Activated CD4-positive, CD25-positive, alpha-beta regulatory T cell treated with anti-CD3 and anti-CD28 coated beads, Interleukin-2, amount 50 U/mL, for 72 hours (primary cell): Measurements from ENCODE around the gene HPSE2.

ENCODE experiments used
- DNase-seq: peaks from one replicate; pipeline ENCODE4 v3.0.0; 2021

HPSE2 gene

DNA sequence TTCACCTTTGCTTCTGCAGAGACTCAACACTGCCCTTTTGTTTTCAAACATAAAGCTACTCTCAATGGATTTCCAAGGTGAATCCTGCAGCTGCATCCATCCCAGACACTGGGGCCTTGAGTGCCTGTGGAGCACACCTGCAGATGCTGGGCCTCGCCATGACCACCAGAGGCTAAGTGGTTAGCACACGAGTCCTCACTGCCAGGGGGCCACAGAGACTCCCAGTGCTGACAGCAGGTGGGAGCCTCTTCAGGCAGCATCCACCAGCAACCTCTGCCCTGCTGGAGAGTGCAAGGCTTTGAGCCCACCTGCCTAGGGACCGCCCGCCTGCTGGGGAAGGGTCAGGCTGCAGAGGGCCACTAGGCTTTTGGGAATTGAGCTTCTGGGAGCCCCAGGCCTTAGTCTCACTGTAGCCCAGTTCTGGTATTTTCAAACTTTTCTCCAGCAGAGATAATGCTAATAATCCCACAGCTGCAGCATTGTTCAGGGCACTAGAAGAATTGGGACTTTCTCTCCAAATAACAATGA is 779.5 kb downstream of the HPSE2 start:
- DNase-seq = no peak

DNA sequence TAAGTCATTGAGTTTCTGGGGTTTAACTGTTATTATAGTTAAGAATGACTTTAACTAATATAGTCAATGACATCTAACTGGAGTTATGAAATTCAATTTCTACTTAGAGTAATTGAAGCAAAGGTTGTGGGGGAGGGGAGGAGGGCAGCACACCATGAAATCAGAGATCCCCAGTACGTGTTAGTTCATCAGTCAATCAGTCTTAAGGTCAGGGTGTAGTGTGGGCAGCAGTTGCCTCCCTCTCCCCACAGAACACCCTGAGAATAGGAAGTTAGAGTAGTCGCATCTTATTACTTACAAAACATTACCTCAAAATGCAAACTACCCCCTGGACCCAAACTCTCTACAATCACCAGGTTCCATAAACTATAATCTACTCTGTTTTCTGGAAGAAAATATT is 781.9 kb downstream of the HPSE2 start:
- DNase-seq = no peak

DNA sequence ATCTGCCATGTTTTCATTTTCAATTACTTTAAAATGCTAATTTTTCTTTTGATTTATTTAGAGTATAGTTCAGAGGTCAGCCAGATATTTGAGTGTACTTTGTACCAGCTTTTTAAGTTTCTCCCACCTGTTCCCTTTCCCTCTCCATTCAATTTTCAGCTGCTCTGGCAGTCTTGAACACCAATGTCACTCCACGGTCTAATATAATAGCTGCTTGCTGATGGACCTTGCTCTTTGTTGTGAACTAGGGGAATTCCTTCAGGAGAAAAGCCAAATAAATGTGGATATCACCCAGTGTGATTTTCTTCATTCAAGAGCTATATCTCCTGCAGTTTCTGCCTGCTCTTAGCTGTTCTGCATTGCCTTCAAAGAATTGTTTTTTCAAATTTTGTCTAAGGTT is 785.0 kb downstream of the HPSE2 start:
- no peak for DNase-seq

DNA sequence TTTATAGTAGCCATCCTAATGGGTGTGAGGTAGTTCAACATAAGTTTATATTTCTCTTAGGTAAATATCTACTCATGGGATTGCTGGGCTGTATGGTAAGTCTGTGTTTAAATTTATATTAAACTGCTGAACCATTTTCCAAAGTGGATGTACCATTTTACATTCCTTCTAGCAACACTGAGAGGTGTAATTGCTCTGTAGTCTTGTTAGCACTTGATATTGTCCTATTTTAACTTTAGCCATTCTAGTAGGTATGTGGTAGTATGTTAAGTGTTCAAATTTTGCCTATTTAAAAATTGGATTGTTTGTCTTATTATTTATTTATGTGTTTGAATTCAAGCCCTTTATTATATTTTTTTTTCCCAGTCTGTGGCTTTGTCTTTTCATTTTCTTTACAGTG is 786.4 kb downstream of the HPSE2 start:
- DNase-seq = no peak

DNA sequence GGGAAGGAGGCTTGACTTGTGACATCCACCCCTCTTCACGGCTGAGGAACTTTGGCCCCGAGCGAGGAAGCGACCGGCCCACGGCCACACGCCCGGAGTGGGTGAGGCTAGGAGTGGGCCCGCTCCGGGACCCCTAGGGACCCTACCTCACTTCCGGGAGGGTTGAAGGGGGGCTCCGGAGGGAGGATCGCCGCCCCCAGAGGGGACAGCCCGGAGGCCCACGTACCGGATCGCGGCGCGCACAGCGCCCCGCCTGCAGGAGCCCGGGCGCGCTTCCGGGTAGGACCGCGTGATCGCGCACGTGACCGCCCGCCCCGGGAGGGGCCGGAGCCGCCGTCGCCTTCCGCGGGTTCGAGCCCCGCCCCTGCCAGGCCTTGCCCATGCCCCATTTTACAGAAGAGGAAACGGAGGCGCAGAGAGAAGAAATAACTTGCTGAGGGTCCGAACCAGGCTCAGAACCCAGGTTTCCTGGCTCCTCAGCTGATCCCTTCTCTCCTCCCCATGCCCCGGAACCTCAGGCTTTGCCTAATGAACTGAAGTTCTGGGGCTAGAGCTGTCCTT is 788.9 kb downstream of the HPSE2 start, which contains the start of gene HPS1:
HPS1 (minus strand) TSS at position 275 of the 561 bp plus-strand sequence. CDS start 3,695 bp downstream, outside the sequence.
- DNase-seq = peak; percentile 89

DNA sequence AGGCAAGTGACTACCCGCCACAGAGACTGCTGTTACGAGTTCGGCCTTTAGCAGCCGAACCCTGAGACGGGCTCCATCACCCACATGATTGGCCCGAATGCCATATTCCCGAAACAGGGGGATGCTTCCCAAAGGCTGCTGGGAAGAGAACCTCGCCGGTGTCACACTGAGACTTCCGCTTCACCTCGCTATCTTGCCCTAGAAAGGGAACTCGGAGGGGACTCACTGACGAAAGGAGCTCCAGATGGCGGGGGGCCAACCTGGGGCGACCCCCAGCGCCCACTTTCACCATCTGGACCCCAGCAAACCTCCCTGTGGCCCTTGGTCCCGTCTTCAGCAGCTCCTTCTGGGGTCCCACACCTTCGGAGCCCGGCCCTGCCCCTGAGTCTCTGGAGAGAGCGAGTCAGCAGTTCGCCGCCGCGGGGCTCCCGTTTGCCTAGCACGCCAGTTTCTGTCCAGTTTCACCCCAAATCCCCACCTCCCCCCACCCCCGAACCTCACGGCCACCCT is 789.4 kb downstream of the HPSE2 start:
- no peak for DNase-seq

DNA sequence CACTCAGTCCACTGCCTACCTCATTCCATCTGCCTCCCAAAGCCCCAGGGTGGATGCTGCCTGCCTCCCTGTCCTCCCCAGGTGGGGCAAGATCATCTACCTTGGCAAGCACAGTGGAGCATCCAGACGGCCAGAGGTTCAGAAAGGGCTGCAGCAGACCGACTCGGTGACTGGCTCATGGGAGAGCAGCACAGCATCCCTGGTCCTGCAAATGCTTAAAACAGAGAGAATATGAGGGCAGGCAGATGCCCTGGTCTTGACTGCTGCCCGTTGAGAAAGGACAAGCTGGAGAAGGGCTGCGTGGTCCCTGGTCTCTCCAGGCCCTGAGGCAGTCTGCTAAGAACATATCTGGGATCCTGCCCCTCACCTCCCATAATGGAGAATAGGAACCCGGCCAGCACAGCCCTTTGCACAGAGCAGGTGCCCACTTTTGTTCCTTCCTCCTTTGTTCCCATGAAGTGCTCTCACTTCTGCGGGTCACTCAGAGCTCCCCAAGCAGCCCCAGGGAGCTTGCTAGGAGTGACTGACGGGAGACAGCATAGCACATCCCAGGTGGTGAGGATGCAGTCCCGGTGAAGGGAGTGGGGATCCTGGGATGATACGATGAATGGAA is 790.3 kb downstream of the HPSE2 start:
- no peak for DNase-seq

DNA sequence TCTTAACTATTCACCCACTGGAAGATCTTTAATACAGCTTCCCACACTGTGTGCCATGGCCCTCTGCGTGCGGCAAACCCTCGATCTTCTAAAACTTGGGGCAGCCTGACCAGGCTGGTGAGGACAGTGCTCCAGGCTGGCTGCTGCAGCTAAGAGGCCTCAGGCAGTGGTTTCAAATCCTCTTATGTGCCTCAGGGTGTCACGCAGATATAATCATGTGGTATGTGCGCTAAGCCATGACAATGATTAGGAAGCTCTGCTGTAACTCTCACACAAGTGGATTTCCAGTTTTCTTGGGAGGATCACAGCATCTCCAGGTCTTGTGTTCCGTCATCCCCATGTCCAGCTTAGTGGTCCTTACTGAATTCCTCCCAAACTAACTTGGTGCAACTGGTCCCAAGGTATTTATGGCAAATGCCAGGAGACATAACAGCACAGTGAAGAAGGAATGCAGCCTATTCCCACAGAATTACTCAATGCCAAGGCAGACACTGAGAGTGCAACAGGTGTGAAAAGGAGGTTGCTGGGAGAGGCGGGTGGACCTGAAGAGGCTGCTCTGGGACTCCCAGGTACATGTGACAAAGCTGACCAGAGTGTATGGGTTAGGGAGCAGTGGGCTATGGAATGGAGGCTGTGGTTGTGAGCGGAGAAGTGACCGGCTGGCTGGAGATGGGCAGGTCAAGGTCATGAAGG is 791.2 kb downstream of the HPSE2 start:
- no peak for DNase-seq

DNA sequence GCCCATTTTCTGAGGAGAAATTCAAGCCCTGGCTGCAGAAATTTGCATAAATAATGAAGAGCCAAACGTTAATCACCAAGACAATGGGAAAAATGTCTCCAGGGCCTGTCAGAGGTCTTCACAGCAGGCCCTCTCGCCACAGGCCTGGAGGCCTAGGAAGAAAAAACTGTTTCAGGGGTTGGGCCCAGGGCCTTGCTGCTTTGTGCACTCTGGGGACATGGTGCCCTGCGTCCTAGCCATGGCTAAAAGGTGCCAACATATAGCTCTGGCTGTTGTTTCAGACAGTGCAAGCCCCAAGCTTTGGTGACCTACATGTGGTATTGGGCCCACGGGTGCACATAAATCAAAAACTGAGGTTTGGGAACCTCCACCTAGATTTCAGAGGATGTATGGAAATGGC is 796.9 kb downstream of the HPSE2 start:
- no peak for DNase-seq

DNA sequence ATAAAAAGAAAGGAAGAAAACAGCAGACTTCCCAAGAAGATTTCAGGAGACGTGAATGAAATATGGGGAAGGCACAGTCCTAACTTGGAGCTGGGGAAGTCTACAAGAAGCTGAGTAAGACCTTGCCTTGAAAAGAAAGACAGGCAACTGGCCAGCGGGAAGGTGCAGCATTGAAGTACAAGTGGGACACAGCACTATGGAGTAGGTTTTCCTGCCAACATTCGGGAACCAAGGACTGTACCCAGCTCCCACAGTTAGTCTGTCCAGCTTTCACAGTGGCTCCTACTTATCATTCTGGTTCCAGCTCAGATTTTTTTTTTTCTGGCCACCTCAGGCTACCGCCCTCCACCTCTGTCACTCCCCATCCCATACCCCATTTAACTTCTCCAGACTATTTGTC is 798.9 kb downstream of the HPSE2 start:
- no peak for DNase-seq

DNA sequence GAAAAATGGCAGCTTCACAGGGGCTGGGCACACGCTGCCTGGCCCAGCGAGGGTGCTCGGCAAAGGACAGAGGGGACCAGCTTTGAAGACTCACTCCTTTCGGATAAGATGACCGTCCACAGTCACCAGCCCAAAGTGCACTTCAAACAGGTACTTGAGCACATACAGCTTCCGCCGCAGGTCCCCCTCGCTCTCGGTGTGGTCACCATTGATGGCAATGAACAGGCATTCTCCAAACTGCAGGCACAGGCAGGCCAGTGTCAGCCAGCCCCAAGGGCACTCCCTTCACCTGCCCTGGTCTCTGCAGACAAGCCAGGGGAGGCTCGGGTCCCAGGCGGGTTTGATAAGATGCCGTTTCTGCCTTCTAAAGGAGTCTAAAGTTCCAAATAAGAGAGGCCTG is 800.5 kb downstream of the HPSE2 start:
- no peak for DNase-seq

DNA sequence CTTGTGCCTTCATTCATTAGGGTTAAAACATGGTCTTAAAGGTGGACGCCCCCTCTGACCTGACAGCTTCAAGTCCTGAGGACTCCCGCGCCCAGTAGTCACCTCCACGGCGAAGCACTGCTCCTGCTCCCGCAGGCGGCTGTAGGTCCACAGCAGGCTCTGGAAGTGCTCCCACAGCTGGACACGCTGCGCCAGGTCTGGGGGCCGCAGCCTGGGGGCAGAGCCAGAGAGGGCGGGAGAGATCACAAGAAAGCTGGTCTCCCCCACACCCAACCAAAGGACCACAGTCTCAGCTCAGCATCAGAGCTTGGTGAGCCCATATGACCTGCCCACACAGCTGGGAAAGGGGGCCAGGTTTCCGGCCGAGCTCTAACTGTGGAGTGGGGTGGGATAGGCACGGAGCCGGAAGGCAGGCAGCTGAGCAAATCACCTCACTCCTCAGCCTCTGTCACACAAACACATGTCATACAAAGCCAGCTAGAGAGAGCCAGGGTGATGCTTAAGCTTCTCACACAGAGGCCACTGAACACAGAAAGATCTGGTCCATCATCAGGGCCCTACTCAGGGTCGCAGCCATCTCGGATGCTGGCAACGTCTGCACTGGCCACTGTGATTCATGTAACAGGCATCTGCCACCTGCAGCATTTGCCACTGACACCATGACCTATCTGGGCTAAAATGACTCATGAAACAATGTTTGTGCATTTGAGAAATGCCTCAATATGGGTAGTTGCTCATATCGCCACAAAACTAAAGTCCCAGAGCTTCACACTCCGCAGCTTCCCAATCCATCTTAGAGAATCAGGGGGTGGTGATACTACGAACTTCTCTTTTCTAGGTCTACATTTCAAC is 801.5 kb downstream of the HPSE2 start:
- DNase-seq = no peak

DNA sequence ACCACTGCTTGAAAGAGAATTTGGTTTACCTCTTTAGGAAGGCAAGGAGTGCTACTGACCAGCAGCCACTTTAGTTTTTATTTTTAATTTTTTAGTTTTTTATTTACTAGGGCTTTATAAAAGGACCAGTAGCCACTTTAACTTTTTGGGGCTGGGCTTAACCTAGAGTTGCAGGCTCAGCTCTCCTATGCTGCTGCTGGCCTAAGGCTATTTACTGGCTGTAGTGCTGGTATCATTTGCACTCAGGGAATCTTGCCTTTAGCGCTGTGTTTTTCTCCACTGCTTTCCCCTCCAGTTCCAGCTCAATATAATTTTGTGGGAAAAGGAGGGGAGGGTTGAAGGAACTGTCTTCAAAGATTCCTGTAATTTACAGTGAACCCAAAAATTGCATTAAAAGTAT is 802.3 kb downstream of the HPSE2 start:
- DNase-seq = no peak

DNA sequence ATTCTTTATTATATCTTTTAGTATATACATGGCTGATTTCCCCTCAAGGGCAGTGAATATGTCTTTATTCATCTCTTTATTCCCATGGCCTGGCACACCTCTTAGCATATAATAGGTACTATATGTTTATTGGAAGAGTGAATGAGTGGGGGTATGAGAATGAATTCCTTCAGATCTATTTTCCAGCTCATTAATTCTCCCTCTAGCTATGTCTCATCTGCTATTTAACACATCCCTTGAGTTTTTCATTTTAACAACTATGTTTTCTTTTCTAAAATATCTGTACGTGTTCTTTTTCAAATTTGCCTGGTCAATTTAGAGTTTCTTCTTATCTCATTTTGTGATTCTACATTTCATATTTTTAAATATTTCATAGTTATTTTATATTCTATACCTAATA is 803.3 kb downstream of the HPSE2 start:
- no peak for DNase-seq

DNA sequence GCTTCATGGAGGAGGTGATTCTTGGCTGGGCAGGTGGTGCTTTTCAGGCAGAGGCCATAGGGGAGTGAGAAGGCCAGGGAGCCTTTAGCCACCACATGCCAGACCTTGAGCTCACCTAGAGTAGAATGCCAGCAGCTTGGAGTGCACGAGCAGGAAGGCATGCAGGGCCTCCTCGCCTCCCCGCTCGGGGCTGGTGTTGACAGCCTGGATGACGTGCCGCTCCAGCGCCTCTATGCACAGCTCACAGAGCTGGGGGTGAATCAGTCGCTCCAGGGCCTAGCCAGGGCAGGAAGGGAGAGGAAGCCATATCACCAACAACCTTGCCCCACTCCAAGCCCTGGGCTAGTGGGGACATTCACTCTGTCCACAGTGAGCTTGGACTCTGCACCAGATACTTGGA is 804.6 kb downstream of the HPSE2 start:
- no peak for DNase-seq

DNA sequence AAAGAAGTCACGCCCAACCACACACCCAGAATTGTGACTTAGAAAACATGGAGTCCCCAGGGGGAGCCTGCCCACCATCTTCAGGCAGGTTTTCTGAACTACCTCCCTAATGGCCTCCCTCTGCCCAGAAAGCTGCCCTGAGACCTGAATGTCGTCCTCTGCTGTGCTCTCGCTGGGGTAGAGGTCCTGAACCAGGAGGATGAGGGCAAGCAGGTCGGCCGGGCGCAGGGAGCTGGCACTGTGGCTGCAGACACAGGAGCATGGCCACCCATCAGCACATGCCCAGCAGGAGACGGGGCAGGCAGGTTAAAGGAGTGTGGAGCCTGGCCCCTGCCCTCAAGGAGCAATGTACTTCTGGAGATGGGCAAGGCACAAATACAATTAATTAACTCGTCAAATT is 805.2 kb downstream of the HPSE2 start:
- DNase-seq = no peak

DNA sequence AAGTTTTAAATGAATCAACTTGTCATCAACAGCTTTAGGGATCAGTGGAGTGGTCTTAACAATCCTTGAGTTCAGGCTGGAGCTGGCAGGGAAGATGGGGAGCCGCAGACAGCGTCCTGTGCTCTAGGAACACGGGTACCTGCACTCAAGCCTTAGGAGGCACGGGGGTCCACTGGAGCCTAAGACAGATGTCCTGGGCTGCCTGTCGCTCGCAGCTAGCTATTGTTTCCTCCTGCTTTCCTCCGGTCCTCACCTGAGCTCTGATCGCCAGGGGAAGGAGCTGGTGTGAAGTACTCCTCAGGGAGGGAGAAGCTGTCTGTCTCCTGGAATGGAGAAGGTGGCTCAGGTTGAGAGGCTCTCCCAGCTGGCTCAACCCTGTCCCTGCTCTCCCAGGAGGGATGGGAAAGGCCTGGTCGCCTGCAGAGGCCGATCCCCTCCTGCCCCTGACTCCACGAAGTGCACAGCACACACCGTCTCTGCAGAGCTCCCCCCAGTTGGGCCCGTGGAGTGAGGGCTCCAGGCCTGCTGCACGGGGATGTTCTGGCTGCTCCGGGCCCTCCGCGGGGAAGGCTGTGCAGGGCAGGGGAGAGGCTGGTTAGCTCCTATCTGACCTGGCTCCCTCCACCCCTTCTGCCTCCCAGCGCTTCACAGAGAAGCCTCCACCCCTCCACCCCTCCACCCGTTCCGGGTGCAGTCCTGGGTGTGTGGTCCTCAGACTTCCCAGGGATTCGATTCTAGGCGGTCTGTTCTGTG is 806.2 kb downstream of the HPSE2 start:
- no peak for DNase-seq

DNA sequence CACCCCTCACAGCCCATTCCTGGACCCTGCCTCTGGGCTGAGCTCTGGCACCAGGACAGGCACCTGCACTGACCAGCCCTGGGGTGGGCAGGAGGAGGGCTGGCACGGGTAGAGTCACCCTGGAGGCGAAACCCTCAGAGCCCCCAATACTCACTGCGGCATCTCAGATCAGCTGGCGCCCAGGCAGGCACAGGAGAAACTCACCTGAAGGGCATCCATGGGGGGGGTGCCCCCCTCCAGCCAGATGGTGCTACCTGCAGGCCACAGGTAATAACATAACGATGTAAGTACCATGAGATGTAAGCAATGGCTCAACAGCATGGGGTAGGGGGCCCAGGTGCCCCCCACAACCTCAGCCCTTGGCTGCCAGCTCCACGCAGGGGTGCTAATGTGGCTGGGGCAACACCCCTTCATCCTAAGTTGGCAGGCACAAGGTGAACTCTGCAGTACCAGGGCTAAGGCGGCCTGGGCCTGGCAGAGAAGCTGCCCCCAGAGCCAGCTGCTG is 808.6 kb downstream of the HPSE2 start:
- DNase-seq = no peak

DNA sequence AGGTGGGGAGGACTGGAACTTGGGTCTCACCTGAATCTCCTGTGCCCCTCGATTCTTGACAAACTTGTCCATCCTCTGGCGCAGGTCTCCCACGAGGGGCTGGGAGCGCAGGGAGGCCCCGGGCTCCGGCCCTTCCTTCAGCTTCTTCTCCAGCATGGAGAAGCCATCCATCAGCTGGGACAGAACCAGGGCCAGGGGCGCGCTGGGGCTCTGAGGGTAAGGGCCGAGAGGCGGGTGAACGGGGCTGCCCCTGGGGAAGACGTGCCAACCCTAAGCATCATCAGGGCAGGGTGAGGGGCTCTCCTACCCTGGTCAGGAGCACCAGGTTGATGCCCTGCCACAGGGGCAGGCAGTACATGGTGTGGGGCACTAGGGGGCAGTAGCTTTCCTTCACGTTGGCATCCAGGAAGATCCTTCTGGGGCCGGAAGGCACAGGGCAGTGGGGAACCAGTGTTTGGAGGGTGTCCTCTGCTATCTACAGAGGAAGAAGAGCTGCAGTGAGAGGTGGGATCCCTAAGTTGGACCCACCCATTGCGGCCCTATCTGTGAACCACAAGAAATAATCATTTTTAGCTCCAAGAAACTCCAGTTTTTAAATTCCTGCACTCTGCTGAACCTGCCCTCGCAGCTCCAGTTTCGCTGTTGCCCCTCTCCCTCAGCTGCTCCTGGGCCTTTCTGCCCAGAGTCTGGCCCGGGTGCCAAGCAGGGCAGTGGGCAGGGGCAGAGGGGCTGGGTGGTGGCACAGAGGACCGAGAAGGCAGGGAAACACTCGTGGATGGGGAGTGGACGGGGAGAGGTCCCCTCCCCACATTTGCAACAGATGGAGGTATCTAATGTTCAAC is 809.9 kb downstream of the HPSE2 start:
- peak; percentile 58 for DNase-seq

DNA sequence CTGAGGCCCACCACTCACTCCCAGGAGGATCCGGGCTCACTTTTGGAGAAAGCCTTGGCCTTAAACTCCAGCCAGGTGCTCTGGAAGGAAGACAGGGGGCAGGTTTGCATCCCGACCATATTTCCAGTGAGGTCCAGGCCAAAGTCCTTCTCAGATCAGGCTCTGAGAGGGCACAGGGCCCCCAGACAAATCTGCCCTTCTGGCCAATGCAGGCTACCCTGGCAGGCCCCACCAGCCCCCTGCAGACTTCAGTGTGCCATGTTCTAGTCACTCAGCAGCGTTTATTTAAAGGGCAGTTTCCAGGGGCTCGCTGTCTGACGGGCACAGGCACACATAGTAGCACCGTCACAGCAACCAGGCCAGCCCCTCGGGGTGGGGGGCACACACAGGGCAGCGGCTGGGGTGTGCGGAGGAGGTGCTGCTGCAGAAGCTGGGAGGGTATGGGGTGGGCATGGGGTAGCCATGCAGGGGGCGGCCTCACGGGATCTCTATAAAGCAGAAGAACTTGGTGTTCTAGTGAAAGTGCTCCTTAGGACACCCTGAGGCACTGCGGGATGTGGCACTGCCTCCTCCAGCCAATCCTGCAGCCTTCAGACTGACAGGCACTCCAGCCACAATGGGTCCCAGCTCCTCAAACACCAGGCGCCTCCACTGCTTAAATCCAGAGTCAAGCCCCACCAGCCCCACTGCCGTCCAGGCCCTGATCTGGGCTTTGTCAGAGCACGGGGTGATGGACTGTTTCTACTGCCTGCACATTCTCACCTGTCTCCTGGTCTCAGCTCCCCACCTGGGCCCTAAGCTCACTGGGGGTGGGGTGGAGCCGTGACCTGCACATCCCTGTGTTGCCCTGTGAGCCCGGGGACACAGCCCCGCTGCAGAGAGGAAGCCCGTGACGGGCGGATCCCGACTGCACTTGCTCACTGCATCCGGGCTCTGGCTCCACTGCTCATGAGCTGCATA is 811.1 kb downstream of the HPSE2 start:
- DNase-seq = no peak
